ENCODE data around the gene SLC38A4. TPM values are rescaled to one million over a fixed set of nuclear protein-coding genes. Genes with fewer than 3 reads are reported as not detected.

Gene SLC38A4
- total RNA-seq, 1 experiment from 2014 or later: 20.1 TPM

DNA sequence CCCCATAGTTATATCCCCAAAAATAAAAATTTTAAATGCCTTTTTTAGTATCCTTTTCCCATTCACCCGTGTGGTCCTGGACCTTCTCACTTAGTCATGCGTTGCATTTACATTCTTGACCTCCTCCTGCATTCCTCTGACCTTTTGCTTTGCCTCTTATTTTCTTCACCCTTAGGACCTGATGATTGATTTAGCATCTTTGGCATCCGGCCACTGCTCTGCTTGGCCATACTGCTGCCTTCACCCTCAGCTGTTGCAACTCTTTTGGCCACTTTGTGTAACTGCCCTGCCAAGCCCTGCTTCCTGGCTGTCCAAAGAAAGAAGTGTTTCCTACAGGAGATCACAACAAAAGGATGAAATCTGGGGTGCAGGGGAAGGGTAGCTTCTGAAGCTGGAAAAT, 48.8 kb upstream of the SLC38A4 start:
- H3K36me3 ChIP-seq (ENCODE audit: control insufficient read depth, insufficient read depth, low read length): no peaks in the 10 kb centered on the region
- peaks cover 12% of the 10 kb centered on the region for H3K9me3 ChIP-seq
- H3K4me3 ChIP-seq (ENCODE audit: low read depth, low read length): no peak overlapping the region
- H3K36me3 Mint-ChIP-seq (ENCODE audit: insufficient read depth, unreplicated experiment): no peaks in the 10 kb centered on the region
- ChIA-PET CTCF (no interaction called here), POLR2A (no interaction called here)
- BruUV-seq (replicated peaks): no TSS peak
- DNase-seq: no peak
- no peak overlapping the region for H3K27ac Mint-ChIP-seq (ENCODE audit: unreplicated experiment)
- TF ChIP-seq, protein P1, sequence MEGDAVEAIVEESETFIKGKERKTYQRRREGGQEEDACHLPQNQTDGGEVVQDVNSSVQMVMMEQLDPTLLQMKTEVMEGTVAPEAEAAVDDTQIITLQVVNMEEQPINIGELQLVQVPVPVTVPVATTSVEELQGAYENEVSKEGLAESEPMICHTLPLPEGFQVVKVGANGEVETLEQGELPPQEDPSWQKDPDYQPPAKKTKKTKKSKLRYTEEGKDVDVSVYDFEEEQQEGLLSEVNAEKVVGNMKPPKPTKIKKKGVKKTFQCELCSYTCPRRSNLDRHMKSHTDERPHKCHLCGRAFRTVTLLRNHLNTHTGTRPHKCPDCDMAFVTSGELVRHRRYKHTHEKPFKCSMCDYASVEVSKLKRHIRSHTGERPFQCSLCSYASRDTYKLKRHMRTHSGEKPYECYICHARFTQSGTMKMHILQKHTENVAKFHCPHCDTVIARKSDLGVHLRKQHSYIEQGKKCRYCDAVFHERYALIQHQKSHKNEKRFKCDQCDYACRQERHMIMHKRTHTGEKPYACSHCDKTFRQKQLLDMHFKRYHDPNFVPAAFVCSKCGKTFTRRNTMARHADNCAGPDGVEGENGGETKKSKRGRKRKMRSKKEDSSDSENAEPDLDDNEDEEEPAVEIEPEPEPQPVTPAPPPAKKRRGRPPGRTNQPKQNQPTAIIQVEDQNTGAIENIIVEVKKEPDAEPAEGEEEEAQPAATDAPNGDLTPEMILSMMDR (IDR thresholded peaks at IDR 0.05; ENCODE audit: insufficient read depth in 1 of 2, low read depth in 1 of 2, low read length in 1 of 2, severe bottlenecking in 1 of 2, unreplicated experiment in 1 of 2): no peak
- peaks cover 39% of the 10 kb centered on the region for H3K9me3 Mint-ChIP-seq (ENCODE audit: unreplicated experiment)
- no peaks in the 10 kb centered on the region for H3K4me1 ChIP-seq
- H3K27me3 ChIP-seq (replicated peaks; ENCODE audit: control insufficient read depth, insufficient read depth, low read length): no peaks in the 10 kb centered on the region
- no peaks in the 10 kb centered on the region for H3K4me1 Mint-ChIP-seq (ENCODE audit: low read depth, unreplicated experiment)
- H3K27me3 Mint-ChIP-seq (ENCODE audit: insufficient read depth, unreplicated experiment): peaks cover 12% of the 10 kb centered on the region
- H3K4me3 Mint-ChIP-seq (ENCODE audit: unreplicated experiment): no peak overlapping the region
- intact Hi-C loops (cut with micrococcal nuclease; ENCODE audit: unreplicated experiment): no loop called here

DNA sequence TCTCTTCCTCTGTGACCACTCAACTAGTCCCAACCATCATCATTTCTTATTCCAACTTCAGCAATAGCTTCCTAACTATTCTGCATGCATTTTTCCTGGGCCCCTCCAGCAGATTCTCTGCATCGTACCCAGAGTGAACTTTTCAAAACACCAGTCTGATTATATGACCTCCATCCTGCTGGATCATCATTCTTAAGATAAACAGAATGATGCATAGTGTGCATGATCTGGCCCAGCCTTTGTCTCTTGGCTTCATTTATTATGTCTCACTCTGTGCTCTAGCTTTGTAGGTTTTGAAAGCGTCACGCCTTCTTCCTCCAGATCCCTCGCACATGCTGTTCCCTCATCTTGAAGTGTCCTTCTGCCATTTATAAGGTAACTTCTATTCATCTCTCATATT, 46.3 kb upstream of the SLC38A4 start:
- no peaks in the 10 kb centered on the region for H3K4me1 Mint-ChIP-seq (ENCODE audit: low read depth, unreplicated experiment)
- no TSS peak for BruUV-seq (replicated peaks)
- H3K36me3 Mint-ChIP-seq (ENCODE audit: insufficient read depth, unreplicated experiment): no peaks in the 10 kb centered on the region
- peaks cover 11% of the 10 kb centered on the region for H3K9me3 ChIP-seq
- no peak for DNase-seq
- ChIA-PET POLR2A (no interaction called here), CTCF (no interaction called here)
- H3K4me3 Mint-ChIP-seq (ENCODE audit: unreplicated experiment): no peak overlapping the region
- intact Hi-C loops (cut with micrococcal nuclease; ENCODE audit: unreplicated experiment): no loop called here
- H3K4me3 ChIP-seq (ENCODE audit: low read depth, low read length): no peak overlapping the region
- no peak overlapping the region for H3K27ac Mint-ChIP-seq (ENCODE audit: unreplicated experiment)
- TF ChIP-seq, protein P1 (IDR thresholded peaks at IDR 0.05; ENCODE audit: insufficient read depth in 1 of 2, low read depth in 1 of 2, low read length in 1 of 2, severe bottlenecking in 1 of 2, unreplicated experiment in 1 of 2): no peak
- peaks cover 11% of the 10 kb centered on the region for H3K27me3 Mint-ChIP-seq (ENCODE audit: insufficient read depth, unreplicated experiment)
- H3K9me3 Mint-ChIP-seq (ENCODE audit: unreplicated experiment): peaks cover 23% of the 10 kb centered on the region
- H3K36me3 ChIP-seq (ENCODE audit: control insufficient read depth, insufficient read depth, low read length): no peaks in the 10 kb centered on the region
- no peaks in the 10 kb centered on the region for H3K27me3 ChIP-seq (replicated peaks; ENCODE audit: control insufficient read depth, insufficient read depth, low read length)
- H3K4me1 ChIP-seq: no peaks in the 10 kb centered on the region

DNA sequence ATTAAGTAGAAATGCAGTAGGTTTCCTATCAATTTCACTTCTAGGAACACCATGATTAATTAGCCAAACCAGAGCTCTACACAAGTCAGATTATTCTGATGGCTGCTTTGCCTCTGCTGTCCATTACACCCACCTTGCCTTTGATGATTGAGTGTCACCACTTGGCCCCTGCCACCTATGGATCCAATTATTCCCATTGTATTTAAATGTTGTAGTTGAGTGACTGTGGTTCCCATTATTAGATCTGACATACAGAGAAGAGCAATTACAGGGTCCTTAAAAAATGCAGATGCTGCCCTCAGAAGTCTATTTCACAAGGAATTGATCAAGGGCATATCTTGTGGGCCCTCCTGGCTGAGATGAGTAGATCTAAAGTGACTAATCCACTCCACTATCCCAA, 39.5 kb upstream of the SLC38A4 start:
- H3K9me3 ChIP-seq: peaks cover 14% of the 10 kb centered on the region
- H3K4me3 ChIP-seq (ENCODE audit: low read depth, low read length): no peak overlapping the region
- ChIA-PET POLR2A (no interaction called here), CTCF (no interaction called here)
- H3K27me3 Mint-ChIP-seq (ENCODE audit: insufficient read depth, unreplicated experiment): peaks cover 3% of the 10 kb centered on the region
- H3K27me3 ChIP-seq (replicated peaks; ENCODE audit: control insufficient read depth, insufficient read depth, low read length): no peaks in the 10 kb centered on the region
- TF ChIP-seq, protein P1 (IDR thresholded peaks at IDR 0.05; ENCODE audit: insufficient read depth in 1 of 2, low read depth in 1 of 2, low read length in 1 of 2, severe bottlenecking in 1 of 2, unreplicated experiment in 1 of 2): no peak
- H3K4me1 Mint-ChIP-seq (ENCODE audit: low read depth, unreplicated experiment): no peaks in the 10 kb centered on the region
- no TSS peak for BruUV-seq (replicated peaks)
- H3K36me3 ChIP-seq (ENCODE audit: control insufficient read depth, insufficient read depth, low read length): no peaks in the 10 kb centered on the region
- peaks cover 29% of the 10 kb centered on the region for H3K9me3 Mint-ChIP-seq (ENCODE audit: unreplicated experiment)
- H3K4me3 Mint-ChIP-seq (ENCODE audit: unreplicated experiment): no peak overlapping the region
- H3K27ac Mint-ChIP-seq (ENCODE audit: unreplicated experiment): no peak overlapping the region
- no peak for DNase-seq
- H3K4me1 ChIP-seq: no peaks in the 10 kb centered on the region
- intact Hi-C loops (cut with micrococcal nuclease; ENCODE audit: unreplicated experiment): no loop called here
- no peaks in the 10 kb centered on the region for H3K36me3 Mint-ChIP-seq (ENCODE audit: insufficient read depth, unreplicated experiment)

All from Caco-2 (cell line).